Measurements from ENCODE around the gene CCR9.

CCR9 gene

GRCh38 chr3:45864760-45865519, 21.4 kb upstream of the CCR9 start:
- no peak for DNase-seq (ENCODE audit: low read depth)
- no peak for TF ChIP-seq CTCF (IDR thresholded peaks at IDR 0.05; ENCODE audit: low read depth, low read length, missing control alignments)
- in situ Hi-C loops (cut with HindIII; ENCODE audit: low sequenced_read_pairs) = no loop called here
- H3K4me3 ChIP-seq (ENCODE audit: low read depth, low read length) = no peak overlapping the region

- in situ Hi-C loops (cut with HindIII; ENCODE audit: low sequenced_read_pairs) = no loop called here
- no peak for DNase-seq (ENCODE audit: low read depth)
- no peak for TF ChIP-seq CTCF (IDR thresholded peaks at IDR 0.05; ENCODE audit: low read depth, low read length, missing control alignments)
- no peak overlapping the region for H3K4me3 ChIP-seq (ENCODE audit: low read depth, low read length)
Observed at GRCh38 chr3:45865563-45865962, 20.8 kb upstream of the CCR9 start.

- in situ Hi-C loops (cut with HindIII; ENCODE audit: low sequenced_read_pairs) = no loop called here
- no peak overlapping the region for H3K4me3 ChIP-seq (ENCODE audit: low read depth, low read length)
- no peak for TF ChIP-seq CTCF (IDR thresholded peaks at IDR 0.05; ENCODE audit: low read depth, low read length, missing control alignments)
- no peak for DNase-seq (ENCODE audit: low read depth)
Observed at GRCh38 chr3:45868213-45868612, 18.1 kb upstream of the CCR9 start.

GRCh38 chr3:45868650-45869049, 17.7 kb upstream of the CCR9 start:
- no peak for TF ChIP-seq CTCF (IDR thresholded peaks at IDR 0.05; ENCODE audit: low read depth, low read length, missing control alignments)
- DNase-seq (ENCODE audit: low read depth) = no peak
- H3K4me3 ChIP-seq (ENCODE audit: low read depth, low read length) = no peak overlapping the region
- in situ Hi-C loops (cut with HindIII; ENCODE audit: low sequenced_read_pairs) = no loop called here

GRCh38 chr3:45869638-45870037, 16.7 kb upstream of the CCR9 start:
- in situ Hi-C loops (cut with HindIII; ENCODE audit: low sequenced_read_pairs) = no loop called here
- no peak overlapping the region for H3K4me3 ChIP-seq (ENCODE audit: low read depth, low read length)
- no peak for DNase-seq (ENCODE audit: low read depth)
- TF ChIP-seq CTCF (IDR thresholded peaks at IDR 0.05; ENCODE audit: low read depth, low read length, missing control alignments) = no peak

- H3K4me3 ChIP-seq (ENCODE audit: low read depth, low read length) = no peak overlapping the region
- no peak for DNase-seq (ENCODE audit: low read depth)
- no peak for TF ChIP-seq CTCF (IDR thresholded peaks at IDR 0.05; ENCODE audit: low read depth, low read length, missing control alignments)
- in situ Hi-C loops (cut with HindIII; ENCODE audit: low sequenced_read_pairs) = no loop called here
Observed at GRCh38 chr3:45870099-45870498, 16.2 kb upstream of the CCR9 start.

All from astrocyte of the cerebellum (primary cell).